Measurements from ENCODE around the gene LAMA4.

GRCh38 chr6:112163295-112164257, 90.8 kb downstream of the LAMA4 start:
- TF ChIP-seq EZH2 (IDR thresholded peaks at IDR 0.05) (no peak), POLR2AphosphoS5 (IDR thresholded peaks at IDR 0.05; ENCODE audit: borderline replicate concordance, low read depth, low read length) (no peak)

Measured in SK-N-MC (cell line).